HG03064 (cell line): ENCODE measurements around the gene UBAC1.
"Not testable (repeated sequence)": the region's sequence is repeated elsewhere in the genome, so short reads cannot be mapped to it uniquely, and the experiment has no call there.

Experiments used
- ATAC-seq: cut with Tn5 transposase; IDR thresholded peaks from one replicate; pipeline ENCODE4 v1.9.1; 2021; ENCODE audit warnings: low read depth; ENCODE audit not compliant: unreplicated experiment

The UBAC1 gene

GRCh38 chr9:135978642-135979546 lies 17.7 kb upstream of the UBAC1 start:
- no peak for ATAC-seq

GRCh38 chr9:135976944-135977343 lies 15.8 kb upstream of the UBAC1 start:
- ATAC-seq = no peak

- ATAC-seq = no peak
Measured at GRCh38 chr9:135976531-135976930, 15.4 kb upstream of the UBAC1 start.

- no peak for ATAC-seq
Measured at GRCh38 chr9:135975834-135976233, 14.7 kb upstream of the UBAC1 start.

- no peak for ATAC-seq
Measured at GRCh38 chr9:135974220-135974573, 13.0 kb upstream of the UBAC1 start.

GRCh38 chr9:135973277-135974219 lies 12.4 kb upstream of the UBAC1 start:
- no peak for ATAC-seq

- no peak for ATAC-seq
Measured at GRCh38 chr9:135971892-135972291, 10.7 kb upstream of the UBAC1 start.

- ATAC-seq = no peak
Measured at GRCh38 chr9:135971111-135971766, 10.1 kb upstream of the UBAC1 start.

- no peak for ATAC-seq
Measured at GRCh38 chr9:135970128-135970815, 9.1 kb upstream of the UBAC1 start.

GRCh38 chr9:135969064-135969683 lies 8.0 kb upstream of the UBAC1 start:
- no peak for ATAC-seq

- no peak for ATAC-seq
Measured at GRCh38 chr9:135968601-135969000, 7.4 kb upstream of the UBAC1 start.

GRCh38 chr9:135968083-135968476 lies 6.9 kb upstream of the UBAC1 start:
- no peak for ATAC-seq

- ATAC-seq = not testable (repeated sequence)
Measured at GRCh38 chr9:135966916-135967260, 5.7 kb upstream of the UBAC1 start.

- ATAC-seq = no peak
Measured at GRCh38 chr9:135965124-135965756, 4.1 kb upstream of the UBAC1 start.

- no peak for ATAC-seq
Measured at GRCh38 chr9:135963938-135964337, 2.8 kb upstream of the UBAC1 start.

GRCh38 chr9:135963338-135963737 lies 2.2 kb upstream of the UBAC1 start:
- ATAC-seq = no peak

GRCh38 chr9:135962696-135963307 lies 1.6 kb upstream of the UBAC1 start:
- no peak for ATAC-seq

GRCh38 chr9:135961811-135962695 lies 880 bp upstream of the UBAC1 start:
- ATAC-seq = no peak
